HUES6 (cell line): ENCODE results near the gene CUL4A.

Experiments used
- H3K27ac ChIP-seq: 2 replicates; pipeline ENCODE4 v1.7.0; 2013; ENCODE audit warnings: low read depth, mild to moderate bottlenecking, low read length, inconsistent platforms
- H3K27me3 ChIP-seq: 2 replicates; pipeline ENCODE4 v1.6.1; 2013; ENCODE audit warnings: low read length; ENCODE audit not compliant: control insufficient read depth, insufficient read depth
- H3K36me3 ChIP-seq: 2 replicates; pipeline ENCODE4 v1.6.1; 2013; ENCODE audit warnings: low read length; ENCODE audit not compliant: control insufficient read depth, insufficient read depth
- H3K4me1 ChIP-seq: 2 replicates; pipeline ENCODE4 v1.6.1; 2013; ENCODE audit warnings: low read length; ENCODE audit not compliant: control insufficient read depth, insufficient read depth
- H3K4me3 ChIP-seq: 2 replicates; pipeline ENCODE4 v1.5.1; 2013; ENCODE audit warnings: low read depth, low read length
- H3K9ac ChIP-seq: one replicate; pipeline ENCODE4 v1.6.1; 2013; ENCODE audit warnings: mild to moderate bottlenecking, low read length
- H3K9me3 ChIP-seq: 2 replicates; pipeline ENCODE4 v1.6.1; 2013; ENCODE audit warnings: low read depth, low read length; ENCODE audit not compliant: control insufficient read depth, insufficient read depth

CUL4A gene

GRCh38 chr13:113224486-113224885, 15.1 kb downstream of the CUL4A start:
- Histone ChIP-seq H3K27ac (no peak overlapping the region), H3K36me3 (peaks cover 91% of the 10 kb centered on the region), H3K4me1 (no peaks in the 10 kb centered on the region), H3K4me3 (no peak overlapping the region), H3K9me3 (no peaks in the 10 kb centered on the region), H3K9ac (no peak overlapping the region), H3K27me3 (no peaks in the 10 kb centered on the region)

GRCh38 chr13:113225515-113225914, 16.1 kb downstream of the CUL4A start:
- no peaks in the 10 kb centered on the region for H3K27me3 ChIP-seq
- H3K4me1 ChIP-seq, result no peaks in the 10 kb centered on the region
- H3K27ac ChIP-seq, result no peak overlapping the region
- H3K9me3 ChIP-seq, result no peaks in the 10 kb centered on the region
- H3K4me3 ChIP-seq, result no peak overlapping the region
- no peak overlapping the region for H3K9ac ChIP-seq
- peaks cover 91% of the 10 kb centered on the region for H3K36me3 ChIP-seq

DNA sequence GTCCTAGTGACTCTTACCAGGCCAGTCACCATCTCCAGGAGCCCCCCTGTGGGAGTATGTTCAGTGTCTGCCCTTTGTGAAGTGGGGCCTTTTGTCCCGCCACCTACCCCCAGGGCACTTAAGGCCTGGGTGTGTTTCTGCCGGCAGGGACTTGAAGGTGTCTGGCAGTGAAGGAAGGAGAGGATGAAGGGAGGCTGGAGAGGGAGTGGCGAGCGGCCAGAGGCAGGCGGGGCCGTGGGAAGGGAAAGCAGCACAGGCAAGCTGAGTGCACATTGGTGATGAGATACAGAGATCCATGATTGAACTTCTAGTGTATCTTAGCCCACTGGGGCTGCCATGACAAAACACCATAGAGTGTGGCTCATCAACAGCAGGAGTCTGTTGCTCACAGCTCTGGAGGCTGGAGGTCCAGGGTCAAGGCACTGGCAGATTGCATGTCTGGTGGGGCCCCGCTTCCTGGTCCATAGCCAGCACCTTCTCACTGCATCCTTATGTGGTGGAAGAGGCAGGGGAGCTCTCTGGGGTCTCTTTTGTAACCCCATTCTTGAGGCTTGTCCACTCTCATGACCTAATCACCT, 17.5 kb downstream of the CUL4A start:
- Histone ChIP-seq H3K9me3 (no peaks in the 10 kb centered on the region), H3K4me1 (no peaks in the 10 kb centered on the region), H3K36me3 (peaks cover 91% of the 10 kb centered on the region)

GRCh38 chr13:113229161-113229560, 19.7 kb downstream of the CUL4A start:
- H3K27ac ChIP-seq, result no peak overlapping the region
- H3K4me3 ChIP-seq, result no peak overlapping the region
- H3K9me3 ChIP-seq, result no peaks in the 10 kb centered on the region
- no peaks in the 10 kb centered on the region for H3K27me3 ChIP-seq
- H3K36me3 ChIP-seq, result peaks cover 87% of the 10 kb centered on the region
- no peak overlapping the region for H3K9ac ChIP-seq
- no peaks in the 10 kb centered on the region for H3K4me1 ChIP-seq

More for the DNA sequence above, 17.5 kb downstream of the CUL4A start:
- Histone ChIP-seq H3K4me3 (no peak overlapping the region), H3K9ac (no peak overlapping the region), H3K27ac (no peak overlapping the region), H3K27me3 (no peaks in the 10 kb centered on the region)

- no peaks in the 10 kb centered on the region for H3K4me1 ChIP-seq
Observed at GRCh38 chr13:113229791-113230190, 20.4 kb downstream of the CUL4A start.

DNA sequence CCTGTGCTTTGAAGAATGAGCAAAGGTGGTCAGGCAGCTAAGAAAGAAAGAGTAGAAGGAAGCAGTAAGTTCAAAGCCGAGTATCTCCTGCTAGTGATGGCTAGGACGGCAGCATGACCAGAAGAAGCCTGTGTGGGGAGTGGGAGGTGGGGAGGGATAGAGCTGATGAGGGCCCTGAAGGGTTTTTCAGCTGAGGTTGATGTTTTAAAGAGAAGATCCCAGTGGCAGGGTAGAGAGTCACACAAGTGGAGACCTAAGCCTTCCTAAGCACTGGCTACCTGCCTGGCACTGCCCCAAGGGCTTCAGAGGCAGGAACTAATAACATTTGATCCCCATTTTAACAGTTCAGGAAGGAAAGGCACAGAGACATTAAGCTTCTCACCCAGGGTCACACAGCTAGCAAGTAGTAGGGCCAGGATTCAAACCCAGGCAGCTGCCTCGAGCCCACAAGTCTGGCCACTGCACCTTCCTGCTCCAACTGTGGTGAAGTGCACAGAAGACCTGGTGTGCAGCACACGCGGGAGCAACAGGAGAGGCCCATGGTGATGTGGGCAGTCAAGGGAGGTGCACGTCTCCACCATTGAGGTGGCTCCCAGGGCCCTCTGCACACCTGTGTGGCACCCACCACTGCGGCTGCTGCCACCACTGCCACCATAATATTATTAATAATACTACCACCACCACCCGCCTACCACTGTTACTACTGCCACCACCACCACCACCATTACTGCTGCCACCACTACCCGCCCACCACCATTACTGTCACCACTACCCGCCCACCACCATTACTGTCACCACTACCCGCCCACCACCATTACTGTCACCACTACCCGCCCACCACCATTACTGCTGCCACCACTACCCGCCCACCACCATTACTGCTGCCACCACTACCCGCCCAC, 22.1 kb downstream of the CUL4A start:
- no peak overlapping the region for H3K4me3 ChIP-seq
- H3K36me3 ChIP-seq, result peaks cover 85% of the 10 kb centered on the region
- H3K4me1 ChIP-seq, result no peaks in the 10 kb centered on the region

More at GRCh38 chr13:113229791-113230190, 20.4 kb downstream of the CUL4A start:
- Histone ChIP-seq H3K27me3 (no peaks in the 10 kb centered on the region), H3K9me3 (no peaks in the 10 kb centered on the region), H3K36me3 (peaks cover 87% of the 10 kb centered on the region), H3K27ac (no peak overlapping the region), H3K4me3 (no peak overlapping the region), H3K9ac (no peak overlapping the region)

DNA sequence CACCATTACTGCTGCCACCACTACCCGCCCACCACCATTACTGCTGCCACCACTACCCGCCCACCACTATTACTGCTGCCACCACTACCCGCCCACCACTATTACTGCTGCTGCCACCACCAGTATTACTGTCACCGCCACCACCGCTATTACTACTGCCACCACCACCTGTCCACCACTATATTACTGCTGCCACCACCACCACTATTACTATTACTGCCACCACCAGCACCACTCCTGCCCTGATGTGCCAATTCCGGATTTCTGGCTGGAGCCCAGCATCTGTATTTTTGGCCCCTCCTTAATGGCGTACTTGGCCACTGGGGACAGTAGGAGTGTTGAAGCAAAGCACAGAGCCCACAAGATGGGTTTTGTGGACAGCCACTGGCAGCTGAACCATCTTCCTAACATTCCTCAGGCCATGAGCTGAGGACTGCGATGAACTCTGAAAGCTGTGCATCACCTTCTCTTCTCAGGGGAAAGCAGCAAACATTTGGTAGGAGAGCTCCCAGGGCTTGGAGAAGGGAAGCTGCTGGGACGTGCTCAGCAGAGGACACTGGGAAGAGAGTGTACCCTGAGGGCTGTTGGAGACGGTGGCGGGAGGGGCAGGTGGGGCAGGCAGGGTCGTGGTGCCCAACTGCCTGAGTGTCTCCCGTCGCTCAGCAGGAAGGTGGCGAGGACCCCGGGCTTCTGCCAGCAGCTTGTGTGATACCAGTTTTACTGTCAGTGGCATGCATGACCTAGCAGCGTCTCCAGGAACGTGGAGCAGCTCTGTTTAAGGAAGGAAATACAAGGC, 23.0 kb downstream of the CUL4A start:
- H3K27ac ChIP-seq, result no peak overlapping the region
- no peak overlapping the region for H3K9ac ChIP-seq
- no peaks in the 10 kb centered on the region for H3K4me1 ChIP-seq
- H3K36me3 ChIP-seq, result peaks cover 85% of the 10 kb centered on the region
- no peak overlapping the region for H3K4me3 ChIP-seq
- H3K9me3 ChIP-seq, result no peaks in the 10 kb centered on the region
- H3K27me3 ChIP-seq, result no peaks in the 10 kb centered on the region

More for the DNA sequence above, 22.1 kb downstream of the CUL4A start:
- Histone ChIP-seq H3K27ac (no peak overlapping the region), H3K9me3 (no peaks in the 10 kb centered on the region), H3K9ac (peak overlapping the region; percentile 17), H3K27me3 (no peaks in the 10 kb centered on the region)

GRCh38 chr13:113233101-113233500, 23.7 kb downstream of the CUL4A start:
- Histone ChIP-seq H3K27me3 (no peaks in the 10 kb centered on the region), H3K4me1 (no peaks in the 10 kb centered on the region), H3K4me3 (no peak overlapping the region), H3K36me3 (peaks cover 87% of the 10 kb centered on the region), H3K9me3 (no peaks in the 10 kb centered on the region), H3K9ac (no peak overlapping the region), H3K27ac (no peak overlapping the region)

DNA sequence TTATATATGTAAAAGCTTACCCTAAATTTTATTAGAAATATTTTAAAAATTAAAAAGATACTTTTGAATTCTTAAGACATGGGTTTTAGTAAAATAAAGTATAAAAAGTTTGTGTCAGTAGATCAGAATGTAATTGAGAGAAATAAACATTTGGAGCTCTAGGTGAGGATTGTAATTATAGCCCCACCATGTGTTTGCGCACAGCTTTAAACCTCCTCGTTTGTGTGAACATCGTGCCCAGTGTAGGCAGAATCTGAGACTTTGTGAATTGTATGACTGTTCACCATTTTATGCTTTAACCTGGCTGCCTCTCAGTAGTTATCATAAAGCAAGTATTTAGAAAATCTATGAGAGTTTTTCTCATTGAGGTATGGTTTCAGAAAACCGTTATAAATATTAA, 29.1 kb downstream of the CUL4A start:
- Histone ChIP-seq H3K27ac (no peak overlapping the region), H3K36me3 (peaks cover 90% of the 10 kb centered on the region), H3K4me1 (peaks cover 4% of the 10 kb centered on the region; the same call in 1 of the 2 replicates), H3K9ac (no peak overlapping the region), H3K4me3 (no peak overlapping the region), H3K9me3 (no peaks in the 10 kb centered on the region), H3K27me3 (no peaks in the 10 kb centered on the region)

- H3K4me3 ChIP-seq, result no peak overlapping the region
- peaks cover 92% of the 10 kb centered on the region for H3K36me3 ChIP-seq
- H3K27ac ChIP-seq, result no peak overlapping the region
- peaks cover 11% of the 10 kb centered on the region; the same call in 1 of the 2 replicates for H3K4me1 ChIP-seq
- H3K27me3 ChIP-seq, result no peaks in the 10 kb centered on the region
- H3K9ac ChIP-seq, result no peak overlapping the region
- H3K9me3 ChIP-seq, result no peaks in the 10 kb centered on the region
Observed at GRCh38 chr13:113239357-113239756, 29.9 kb downstream of the CUL4A start.
